ENCODE data around the gene RAB22A.
"Not testable (repeated sequence)": the region's sequence is repeated elsewhere in the genome, so short reads cannot be mapped to it uniquely, and the experiment has no call there.

The RAB22A gene

GRCh38 chr20:58352468-58352867, 43.0 kb downstream of the RAB22A start:
- no peak for DNase-seq

- DNase-seq: no peak
These were observed 49.9 kb downstream of the RAB22A start for GRCh38 chr20:58359441-58359840.

GRCh38 chr20:58360936-58361335, 51.4 kb downstream of the RAB22A start:
- DNase-seq: peak; percentile 37

GRCh38 chr20:58361481-58362205, 52.1 kb downstream of the RAB22A start:
- DNase-seq: peak; percentile 79

- DNase-seq: no peak
These were observed 52.6 kb downstream of the RAB22A start for GRCh38 chr20:58362206-58362516.

- DNase-seq: no peak
These were observed 53.5 kb downstream of the RAB22A start for GRCh38 chr20:58362970-58363369.

- DNase-seq: no peak
These were observed 57.4 kb downstream of the RAB22A start for GRCh38 chr20:58366866-58367265.

- no peak for DNase-seq
These were observed 63.3 kb downstream of the RAB22A start for GRCh38 chr20:58372806-58373205.

- DNase-seq: not testable (repeated sequence)
These were observed 63.8 kb downstream of the RAB22A start for GRCh38 chr20:58373296-58373695.

- no peak for DNase-seq
These were observed 64.7 kb downstream of the RAB22A start for GRCh38 chr20:58374027-58374850.

GRCh38 chr20:58374906-58375758, 65.6 kb downstream of the RAB22A start:
- no peak for DNase-seq

- DNase-seq: no peak
These were observed 66.3 kb downstream of the RAB22A start for GRCh38 chr20:58375759-58376352.

GRCh38 chr20:58377017-58377416, 67.5 kb downstream of the RAB22A start:
- DNase-seq: no peak

GRCh38 chr20:58377766-58378401, 68.4 kb downstream of the RAB22A start:
- no peak for DNase-seq

GRCh38 chr20:58378704-58379103, 69.2 kb downstream of the RAB22A start:
- DNase-seq: no peak

GRCh38 chr20:58381627-58382026, 72.1 kb downstream of the RAB22A start:
- no peak for DNase-seq

- DNase-seq: no peak
These were observed 72.6 kb downstream of the RAB22A start for GRCh38 chr20:58382096-58382495.

- DNase-seq: no peak
These were observed 75.3 kb downstream of the RAB22A start for GRCh38 chr20:58384821-58385220.

GRCh38 chr20:58388028-58388601, 78.6 kb downstream of the RAB22A start:
- no peak for DNase-seq

- peak; percentile 96 for DNase-seq
These were observed 79.4 kb downstream of the RAB22A start, which contains the start of gene VAPB for GRCh38 chr20:58388882-58389323. TSS of gene VAPB (plus strand) at chr20:58389229. CDS start at chr20:58389460, 231 bp downstream.

- DNase-seq: no peak
These were observed 79.9 kb downstream of the RAB22A start for GRCh38 chr20:58389324-58389967.
